HK-2 (cell line): Measurements from ENCODE around the gene APOC1.
A peak's percentile ranks its signal among the peaks of the same experiment; 100 is the strongest.
"Not testable (repeated sequence)": the region's sequence is repeated elsewhere in the genome, so short reads cannot be mapped to it uniquely, and the experiment has no call there.

Experiments used
- DNase-seq: peaks from one replicate; pipeline ENCODE4 v3.0.0-alpha.2; 2018; ENCODE audit not compliant: unreplicated experiment

The APOC1 gene

DNA sequence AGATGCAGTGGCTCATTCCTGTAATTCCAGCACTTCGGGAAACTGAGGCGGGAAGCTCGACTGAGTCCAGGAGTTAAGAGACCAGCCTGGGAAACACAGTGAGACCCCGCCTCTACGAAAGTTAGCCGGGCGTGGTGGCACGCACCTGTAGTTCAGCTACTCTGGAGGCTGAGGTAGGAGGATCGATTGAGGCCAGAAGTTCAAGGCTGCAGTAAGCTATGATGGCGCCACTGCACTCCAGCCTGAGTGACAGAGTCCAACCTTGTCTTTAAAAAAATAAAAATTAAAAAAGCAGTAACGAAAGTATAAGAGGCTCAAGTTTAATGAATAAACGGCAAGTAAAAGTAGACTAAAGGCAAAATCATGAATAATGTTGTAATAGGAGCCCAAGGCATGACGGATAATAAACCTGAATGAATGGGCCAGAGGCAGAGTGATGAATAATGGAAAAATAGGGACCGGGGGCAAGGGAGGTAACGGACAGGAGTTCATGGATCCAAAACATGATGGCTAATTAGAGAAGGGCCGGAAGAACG lies 24.5 kb upstream of the APOC1 start:
- no peak for DNase-seq

DNA sequence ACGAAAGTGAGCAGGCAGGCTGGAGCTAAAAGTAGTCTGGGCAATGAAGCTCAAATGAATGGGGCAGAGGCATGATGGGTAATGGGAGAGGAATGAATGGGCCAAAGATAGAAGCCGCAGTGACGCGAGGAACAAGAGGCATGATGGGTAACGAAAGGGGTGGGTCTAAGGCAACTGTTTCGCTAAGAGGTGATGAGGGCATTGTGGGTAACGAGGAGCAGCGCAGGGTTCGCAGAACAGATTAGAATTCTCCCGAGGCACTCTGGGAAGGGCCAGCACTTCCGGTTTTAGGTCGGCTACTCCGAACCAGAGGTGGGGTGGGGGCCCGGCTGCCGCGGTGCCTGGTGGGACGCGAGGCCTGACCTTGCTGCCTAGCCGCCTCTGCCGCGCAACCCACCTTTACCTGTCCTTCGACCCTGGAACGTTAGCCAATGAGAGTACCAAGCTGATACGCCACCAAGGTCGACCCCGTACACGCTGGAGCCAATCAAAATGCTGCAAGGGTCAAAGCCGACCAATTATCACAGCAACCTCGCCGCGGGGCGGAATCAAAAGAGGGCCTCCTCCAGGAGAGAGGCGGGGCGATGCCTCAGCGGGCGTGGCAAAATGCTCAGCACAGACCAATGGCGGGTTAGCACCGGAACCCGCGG lies 23.9 kb upstream of the APOC1 start:
- DNase-seq = peak; percentile 100

DNA sequence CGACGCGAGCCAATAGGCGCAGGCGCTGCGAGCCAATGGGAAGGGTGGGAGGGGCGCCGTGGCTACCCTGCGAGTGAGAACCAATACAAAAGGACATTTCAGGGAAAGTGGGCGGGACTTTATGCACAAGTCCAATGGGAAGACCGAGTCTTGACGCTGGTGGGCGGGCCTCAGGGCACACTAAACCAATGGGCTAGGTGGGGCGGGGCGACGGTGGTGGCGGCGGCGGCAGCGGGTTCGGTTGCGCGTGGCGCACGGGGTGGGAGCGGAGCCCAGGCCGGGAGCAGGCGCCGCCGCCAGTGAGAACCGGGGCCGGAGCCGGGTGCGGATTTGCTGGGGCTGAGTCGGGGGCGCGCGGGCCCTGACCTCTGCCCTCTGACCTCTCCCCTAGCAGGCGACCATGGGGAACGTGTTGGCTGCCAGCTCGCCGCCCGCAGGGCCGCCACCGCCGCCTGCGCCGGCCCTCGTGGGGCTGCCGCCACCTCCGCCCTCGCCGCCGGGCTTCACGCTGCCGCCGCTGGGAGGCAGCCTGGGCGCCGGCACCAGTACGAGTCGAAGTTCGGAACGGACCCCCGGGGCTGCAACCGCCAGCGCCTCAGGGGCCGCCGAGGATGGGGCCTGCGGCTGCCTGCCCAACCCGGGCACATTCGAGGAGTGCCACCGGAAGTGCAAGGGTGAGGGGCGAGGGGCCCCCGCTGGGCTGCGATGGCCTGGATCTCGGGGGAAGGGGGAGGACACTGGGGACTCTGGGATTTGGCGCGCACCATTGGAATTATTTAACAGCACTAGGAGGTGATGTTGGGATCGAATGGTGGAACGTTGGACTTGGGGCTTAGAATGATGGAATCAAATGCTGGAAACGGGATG lies 23.2 kb upstream of the APOC1 start, which contains the start of gene TOMM40:
Gene TOMM40, plus strand, starts transcription at position 239 of the 867 bp plus-strand sequence. Its CDS starts 162 bp downstream, at position 401.
- no peak for DNase-seq

DNA sequence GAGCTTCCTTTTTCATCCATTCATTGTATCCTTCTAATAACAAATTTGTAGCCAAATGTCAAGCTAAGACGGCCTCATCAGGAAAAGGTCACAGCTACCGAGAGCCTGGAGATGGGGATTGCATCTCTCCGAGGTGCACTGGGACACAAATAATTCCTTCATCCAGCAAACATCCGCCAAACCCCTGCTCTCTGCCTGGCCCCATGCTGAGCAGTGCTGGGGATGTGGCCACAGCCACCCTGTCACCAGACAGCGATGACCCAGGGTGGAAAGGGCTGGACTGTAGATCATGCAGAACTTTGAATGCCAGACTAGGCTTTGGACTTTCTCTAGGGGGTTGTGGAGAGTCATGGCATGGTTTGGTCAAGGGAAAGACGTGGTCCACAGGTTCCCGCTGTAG lies 21.5 kb upstream of the APOC1 start:
- no peak for DNase-seq

DNA sequence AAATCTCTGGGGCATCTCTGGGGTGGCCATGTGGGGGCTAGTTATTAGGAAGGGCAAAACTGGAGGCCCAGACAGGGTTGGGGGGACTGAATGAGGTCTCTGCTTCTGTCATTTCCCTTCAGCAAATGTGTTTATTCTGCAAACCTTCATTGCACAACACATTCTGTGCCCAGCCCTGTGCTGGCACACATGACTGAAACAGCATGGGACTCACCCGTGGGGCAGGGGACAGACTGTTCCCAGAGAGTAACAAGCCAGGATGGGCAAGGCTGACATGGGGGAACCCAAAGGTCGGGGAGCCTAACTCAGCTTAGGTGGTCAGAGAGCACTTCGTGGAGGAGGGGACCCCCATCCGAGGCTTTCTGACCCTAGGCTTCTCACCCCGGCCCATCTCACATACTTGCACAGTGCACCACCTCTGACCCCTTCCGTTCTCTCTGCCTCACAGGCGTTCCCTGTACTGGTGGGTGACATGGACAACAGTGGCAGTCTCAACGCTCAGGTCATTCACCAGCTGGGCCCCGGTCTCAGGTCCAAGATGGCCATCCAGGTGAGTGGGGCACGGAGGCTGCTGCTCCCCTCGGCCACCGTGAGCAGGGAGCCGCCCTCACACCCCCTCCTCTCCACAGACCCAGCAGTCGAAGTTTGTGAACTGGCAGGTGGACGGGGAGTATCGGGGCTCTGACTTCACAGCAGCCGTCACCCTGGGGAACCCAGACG lies 20.9 kb upstream of the APOC1 start:
- DNase-seq = no peak

DNA sequence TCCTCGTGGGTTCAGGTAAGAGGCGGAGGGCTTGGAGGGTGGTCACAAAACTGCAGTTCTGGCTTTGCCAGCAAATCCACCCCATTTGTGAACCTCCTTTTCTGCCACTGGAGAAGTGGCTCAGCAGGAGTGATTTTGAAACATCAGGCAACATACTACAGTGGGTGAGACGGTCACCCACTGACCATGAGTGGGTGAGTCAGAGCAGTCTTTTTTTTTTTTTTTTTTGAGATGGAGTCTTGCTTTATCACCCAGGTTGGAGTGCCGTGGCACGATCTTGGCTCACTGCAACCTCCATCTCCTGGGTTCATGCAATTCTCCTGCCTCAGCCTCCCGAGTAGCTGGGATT lies 20.4 kb upstream of the APOC1 start:
- no peak for DNase-seq

DNA sequence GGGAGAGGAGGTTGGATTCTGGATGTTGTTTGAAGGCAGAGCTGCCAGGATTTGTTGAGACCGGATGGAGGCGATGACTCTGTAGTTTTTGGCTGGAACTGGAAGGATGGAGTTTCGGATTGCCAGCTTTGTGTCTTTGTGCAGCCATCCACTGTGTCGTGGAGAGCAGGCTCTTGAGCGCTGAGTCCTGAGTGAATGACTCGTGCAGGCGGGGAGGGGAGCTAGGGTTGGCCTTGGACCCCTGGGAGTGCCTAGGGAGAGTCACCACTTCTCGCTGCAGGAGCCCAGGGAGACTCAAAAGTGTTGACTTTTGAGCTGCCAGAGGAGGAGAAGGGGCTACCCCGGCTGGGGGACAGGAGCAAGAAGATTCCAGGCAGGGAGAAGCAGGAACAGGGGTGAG lies 19.5 kb upstream of the APOC1 start:
- DNase-seq = no peak

DNA sequence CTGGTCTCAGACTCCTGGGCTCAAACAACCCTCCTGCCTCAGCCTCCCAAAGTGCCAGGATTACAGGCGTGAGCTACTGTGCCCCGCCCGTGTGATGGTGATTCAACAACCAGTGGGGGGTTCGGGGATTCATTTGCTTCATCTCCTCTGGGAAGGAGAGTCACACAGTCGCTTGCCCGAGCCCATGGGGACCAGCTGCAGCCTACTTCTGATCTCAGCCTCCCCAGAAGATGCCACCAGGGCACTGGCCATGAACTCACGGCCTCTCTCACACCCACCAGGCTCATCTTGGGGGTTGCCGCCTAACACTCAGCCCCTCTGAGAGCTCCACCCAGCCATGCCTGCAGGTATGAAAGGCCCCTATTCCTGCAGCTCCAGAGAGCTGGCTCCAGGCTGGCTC lies 16.6 kb upstream of the APOC1 start:
- no peak for DNase-seq

DNA sequence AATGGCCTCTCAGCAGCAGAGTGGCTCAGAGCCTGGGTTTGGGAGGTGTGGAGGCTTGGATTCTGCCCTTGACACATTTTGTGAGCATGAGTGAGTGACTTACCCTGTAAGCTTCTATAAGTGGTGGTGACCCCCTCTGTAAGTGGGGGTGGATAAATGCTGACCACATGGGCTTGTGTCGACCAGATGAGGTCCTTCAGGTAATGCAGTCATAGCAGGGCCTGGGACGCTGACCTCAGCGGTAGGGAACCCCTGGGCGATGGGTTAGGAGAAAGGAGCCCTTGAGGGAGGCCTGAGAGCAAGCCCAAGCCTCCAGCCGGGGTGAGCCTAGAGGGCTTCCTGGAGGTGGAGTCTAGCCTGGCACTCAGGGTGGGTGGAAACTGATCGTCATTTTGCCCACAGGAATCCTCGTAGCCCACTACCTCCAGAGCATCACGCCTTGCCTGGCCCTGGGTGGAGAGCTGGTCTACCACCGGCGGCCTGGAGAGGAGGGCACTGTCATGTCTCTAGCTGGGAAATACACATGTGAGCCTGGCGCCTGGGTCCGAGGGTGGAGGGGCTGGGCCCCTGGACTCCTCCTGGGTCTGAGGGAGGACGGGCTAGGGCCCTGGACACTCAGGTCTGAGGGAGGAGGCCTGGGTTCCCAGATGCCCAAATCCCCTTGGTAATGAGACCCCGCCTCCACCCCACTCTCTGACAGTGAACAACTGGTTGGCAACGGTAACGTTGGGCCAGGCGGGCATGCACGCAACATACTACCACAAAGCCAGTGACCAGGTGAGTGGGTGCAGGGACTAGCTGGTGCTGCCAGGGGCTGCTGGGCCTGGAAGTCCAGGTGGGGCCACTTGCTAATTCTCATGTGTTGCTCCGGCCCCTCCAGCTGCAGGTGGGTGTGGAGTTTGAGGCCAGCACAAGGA lies 13.8 kb upstream of the APOC1 start:
- no peak for DNase-seq

DNA sequence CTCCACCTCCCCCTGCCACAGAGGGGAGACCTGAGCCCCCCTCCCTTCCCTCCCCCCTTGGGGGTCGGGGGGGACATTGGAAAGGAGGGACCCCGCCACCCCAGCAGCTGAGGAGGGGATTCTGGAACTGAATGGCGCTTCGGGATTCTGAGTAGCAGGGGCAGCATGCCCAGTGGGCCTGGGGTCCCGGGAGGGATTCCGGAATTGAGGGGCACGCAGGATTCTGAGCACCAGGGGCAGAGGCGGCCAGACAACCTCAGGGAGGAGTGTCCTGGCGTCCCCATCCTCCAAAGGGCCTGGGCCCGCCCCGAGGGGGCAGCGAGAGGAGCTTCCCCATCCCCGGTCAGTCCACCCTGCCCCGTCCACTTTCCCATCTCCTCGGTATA lies 11.2 kb upstream of the APOC1 start:
- no peak for DNase-seq

DNA sequence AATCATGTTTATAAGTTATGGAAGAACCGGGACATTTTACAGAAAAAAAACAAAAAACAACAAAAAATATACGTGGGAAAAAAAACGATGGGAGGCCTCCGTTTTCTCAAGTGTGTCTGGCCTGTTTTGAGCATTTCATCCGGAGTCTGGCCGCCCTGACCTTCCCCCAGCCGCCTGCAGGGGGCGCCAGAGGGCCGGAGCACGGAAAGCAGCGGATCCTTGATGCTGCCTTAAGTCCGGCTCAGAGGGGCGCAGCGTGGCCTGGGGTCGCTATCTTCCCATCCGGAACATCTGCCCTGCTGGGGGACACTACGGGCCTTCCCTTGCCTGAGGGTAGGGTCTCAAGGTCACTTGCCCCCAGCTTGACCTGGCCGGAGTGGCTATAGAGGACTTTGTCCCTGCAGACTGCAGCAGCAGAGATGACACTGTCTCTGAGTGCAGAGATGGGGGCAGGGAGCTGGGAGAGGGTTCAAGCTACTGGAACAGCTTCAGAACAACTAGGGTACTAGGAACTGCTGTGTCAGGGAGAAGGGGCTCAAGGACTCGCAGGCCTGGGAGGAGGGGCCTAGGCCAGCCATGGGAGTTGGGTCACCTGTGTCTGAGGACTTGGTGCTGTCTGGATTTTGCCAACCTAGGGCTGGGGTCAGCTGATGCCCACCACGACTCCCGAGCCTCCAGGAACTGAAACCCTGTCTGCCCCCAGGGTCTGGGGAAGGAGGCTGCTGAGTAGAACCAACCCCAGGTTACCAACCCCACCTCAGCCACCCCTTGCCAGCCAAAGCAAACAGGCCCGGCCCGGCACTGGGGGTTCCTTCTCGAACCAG lies 10.6 kb upstream of the APOC1 start:
- DNase-seq = peak; percentile 78

DNA sequence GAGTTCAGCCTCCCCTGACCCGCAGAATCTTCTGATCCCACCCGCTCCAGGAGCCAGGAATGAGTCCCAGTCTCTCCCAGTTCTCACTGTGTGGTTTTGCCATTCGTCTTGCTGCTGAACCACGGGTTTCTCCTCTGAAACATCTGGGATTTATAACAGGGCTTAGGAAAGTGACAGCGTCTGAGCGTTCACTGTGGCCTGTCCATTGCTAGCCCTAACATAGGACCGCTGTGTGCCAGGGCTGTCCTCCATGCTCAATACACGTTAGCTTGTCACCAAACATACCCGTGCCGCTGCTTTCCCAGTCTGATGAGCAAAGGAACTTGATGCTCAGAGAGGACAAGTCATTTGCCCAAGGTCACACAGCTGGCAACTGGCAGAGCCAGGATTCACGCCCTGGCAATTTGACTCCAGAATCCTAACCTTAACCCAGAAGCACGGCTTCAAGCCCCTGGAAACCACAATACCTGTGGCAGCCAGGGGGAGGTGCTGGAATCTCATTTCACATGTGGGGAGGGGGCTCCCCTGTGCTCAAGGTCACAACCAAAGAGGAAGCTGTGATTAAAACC lies 9.9 kb upstream of the APOC1 start:
- DNase-seq = no peak

DNA sequence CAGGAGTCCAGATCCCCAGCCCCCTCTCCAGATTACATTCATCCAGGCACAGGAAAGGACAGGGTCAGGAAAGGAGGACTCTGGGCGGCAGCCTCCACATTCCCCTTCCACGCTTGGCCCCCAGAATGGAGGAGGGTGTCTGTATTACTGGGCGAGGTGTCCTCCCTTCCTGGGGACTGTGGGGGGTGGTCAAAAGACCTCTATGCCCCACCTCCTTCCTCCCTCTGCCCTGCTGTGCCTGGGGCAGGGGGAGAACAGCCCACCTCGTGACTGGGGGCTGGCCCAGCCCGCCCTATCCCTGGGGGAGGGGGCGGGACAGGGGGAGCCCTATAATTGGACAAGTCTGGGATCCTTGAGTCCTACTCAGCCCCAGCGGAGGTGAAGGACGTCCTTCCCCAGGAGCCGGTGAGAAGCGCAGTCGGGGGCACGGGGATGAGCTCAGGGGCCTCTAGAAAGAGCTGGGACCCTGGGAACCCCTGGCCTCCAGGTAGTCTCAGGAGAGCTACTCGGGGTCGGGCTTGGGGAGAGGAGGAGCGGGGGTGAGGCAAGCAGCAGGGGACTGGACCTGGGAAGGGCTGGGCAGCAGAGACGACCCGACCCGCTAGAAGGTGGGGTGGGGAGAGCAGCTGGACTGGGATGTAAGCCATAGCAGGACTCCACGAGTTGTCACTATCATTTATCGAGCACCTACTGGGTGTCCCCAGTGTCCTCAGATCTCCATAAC lies 8.8 kb upstream of the APOC1 start, which contains the start of gene APOE:
Gene APOE, plus strand, starts transcription at position 360 of the 724 bp plus-strand sequence. CDS start 829 bp downstream, outside the sequence.
- no peak for DNase-seq

DNA sequence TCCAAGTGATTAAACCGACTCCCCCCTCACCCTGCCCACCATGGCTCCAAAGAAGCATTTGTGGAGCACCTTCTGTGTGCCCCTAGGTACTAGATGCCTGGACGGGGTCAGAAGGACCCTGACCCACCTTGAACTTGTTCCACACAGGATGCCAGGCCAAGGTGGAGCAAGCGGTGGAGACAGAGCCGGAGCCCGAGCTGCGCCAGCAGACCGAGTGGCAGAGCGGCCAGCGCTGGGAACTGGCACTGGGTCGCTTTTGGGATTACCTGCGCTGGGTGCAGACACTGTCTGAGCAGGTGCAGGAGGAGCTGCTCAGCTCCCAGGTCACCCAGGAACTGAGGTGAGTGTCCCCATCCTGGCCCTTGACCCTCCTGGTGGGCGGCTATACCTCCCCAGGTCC lies 6.8 kb upstream of the APOC1 start:
- no peak for DNase-seq

DNA sequence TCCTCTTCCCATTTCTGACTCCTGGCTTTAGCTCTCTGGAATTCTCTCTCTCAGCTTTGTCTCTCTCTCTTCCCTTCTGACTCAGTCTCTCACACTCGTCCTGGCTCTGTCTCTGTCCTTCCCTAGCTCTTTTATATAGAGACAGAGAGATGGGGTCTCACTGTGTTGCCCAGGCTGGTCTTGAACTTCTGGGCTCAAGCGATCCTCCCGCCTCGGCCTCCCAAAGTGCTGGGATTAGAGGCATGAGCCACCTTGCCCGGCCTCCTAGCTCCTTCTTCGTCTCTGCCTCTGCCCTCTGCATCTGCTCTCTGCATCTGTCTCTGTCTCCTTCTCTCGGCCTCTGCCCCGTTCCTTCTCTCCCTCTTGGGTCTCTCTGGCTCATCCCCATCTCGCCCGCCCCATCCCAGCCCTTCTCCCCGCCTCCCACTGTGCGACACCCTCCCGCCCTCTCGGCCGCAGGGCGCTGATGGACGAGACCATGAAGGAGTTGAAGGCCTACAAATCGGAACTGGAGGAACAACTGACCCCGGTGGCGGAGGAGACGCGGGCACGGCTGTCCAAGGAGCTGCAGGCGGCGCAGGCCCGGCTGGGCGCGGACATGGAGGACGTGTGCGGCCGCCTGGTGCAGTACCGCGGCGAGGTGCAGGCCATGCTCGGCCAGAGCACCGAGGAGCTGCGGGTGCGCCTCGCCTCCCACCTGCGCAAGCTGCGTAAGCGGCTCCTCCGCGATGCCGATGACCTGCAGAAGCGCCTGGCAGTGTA lies 6.2 kb upstream of the APOC1 start:
- DNase-seq = no peak

DNA sequence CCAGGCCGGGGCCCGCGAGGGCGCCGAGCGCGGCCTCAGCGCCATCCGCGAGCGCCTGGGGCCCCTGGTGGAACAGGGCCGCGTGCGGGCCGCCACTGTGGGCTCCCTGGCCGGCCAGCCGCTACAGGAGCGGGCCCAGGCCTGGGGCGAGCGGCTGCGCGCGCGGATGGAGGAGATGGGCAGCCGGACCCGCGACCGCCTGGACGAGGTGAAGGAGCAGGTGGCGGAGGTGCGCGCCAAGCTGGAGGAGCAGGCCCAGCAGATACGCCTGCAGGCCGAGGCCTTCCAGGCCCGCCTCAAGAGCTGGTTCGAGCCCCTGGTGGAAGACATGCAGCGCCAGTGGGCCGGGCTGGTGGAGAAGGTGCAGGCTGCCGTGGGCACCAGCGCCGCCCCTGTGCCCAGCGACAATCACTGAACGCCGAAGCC lies 5.6 kb upstream of the APOC1 start:
- DNase-seq = no peak

DNA sequence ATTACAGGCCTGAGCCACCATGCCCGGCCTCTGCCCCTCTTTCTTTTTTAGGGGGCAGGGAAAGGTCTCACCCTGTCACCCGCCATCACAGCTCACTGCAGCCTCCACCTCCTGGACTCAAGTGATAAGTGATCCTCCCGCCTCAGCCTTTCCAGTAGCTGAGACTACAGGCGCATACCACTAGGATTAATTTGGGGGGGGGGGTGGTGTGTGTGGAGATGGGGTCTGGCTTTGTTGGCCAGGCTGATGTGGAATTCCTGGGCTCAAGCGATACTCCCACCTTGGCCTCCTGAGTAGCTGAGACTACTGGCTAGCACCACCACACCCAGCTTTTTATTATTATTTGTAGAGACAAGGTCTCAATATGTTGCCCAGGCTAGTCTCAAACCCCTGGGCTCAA lies 4.6 kb upstream of the APOC1 start:
- no peak for DNase-seq

DNA sequence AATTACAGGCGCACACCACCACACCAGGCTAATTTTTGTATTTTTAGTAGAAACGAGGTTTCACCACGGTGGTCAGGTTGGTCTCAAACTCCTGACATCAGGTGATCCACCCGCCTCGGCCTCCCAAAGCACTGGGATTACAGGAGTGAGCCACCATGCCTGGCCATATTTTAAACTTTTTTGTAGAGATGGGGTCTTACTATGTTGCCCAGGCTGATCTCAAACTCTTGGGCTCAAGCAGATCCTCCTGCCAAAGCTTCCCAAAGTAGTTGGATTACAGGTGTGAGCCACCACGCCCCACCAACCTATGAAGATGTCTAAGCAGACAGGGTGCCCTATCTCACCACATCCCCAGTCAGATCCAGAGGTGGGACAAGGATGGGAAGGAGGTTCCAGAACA lies 2.5 kb upstream of the APOC1 start:
- DNase-seq = not testable (repeated sequence)

DNA sequence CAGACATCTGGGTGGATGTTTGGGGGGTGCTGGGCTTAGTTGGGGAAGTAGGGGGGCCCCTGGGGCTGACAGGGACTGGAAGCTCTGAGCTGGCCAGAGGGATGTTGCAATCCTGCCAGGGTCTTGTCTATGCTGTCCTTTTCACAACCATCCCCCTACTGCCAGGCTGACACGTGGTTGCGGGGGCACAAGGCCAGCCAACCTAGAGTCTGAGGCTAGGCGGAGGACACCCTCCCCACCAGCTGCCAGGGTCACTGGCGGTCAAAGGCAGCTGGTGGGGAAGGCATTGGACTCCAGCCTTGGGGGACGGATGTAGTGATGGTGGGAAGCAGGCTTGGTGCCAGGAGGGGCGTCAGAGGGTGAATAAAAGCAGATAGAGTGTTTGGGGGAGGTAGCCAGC lies 1.6 kb upstream of the APOC1 start:
- no peak for DNase-seq
